Measurements from ENCODE around the gene E4F1. TPM values are rescaled to one million over a fixed set of nuclear protein-coding genes. Genes with fewer than 3 reads are reported as not detected.
"Not testable (repeated sequence)": the region's sequence is repeated elsewhere in the genome, so short reads cannot be mapped to it uniquely, and the experiment has no call there.

The E4F1 gene
- total and polyA plus RNA-seq, 2 experiments from 2014 or later = 15.5 to 19.7 TPM

DNA sequence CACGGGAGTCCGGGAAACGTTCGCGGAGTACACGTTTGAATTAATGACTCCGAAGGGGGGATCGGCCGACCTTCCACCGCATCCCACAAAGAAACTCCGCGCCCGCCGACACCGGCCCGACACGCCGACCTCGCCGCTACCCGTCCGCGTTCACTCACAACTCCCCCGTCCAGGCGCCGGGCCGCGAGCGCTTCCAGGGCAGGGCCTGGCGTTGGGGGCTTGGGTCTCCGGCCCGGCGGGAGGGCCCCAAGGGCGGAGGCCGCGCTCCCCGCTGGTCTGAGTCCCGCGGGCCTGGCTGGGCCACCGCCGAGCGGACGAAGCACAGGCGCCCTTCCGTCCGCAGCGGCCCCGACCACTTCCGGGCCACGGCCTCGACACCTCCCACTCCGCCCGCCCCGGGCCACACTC is 44.1 kb downstream of the E4F1 start:
- WGBS (ENCODE audit: low lambda C conversion rate, missing lambda C conversion rate) = 2% methylated on average over 33 of the region's 54 CpGs
- H3K79me2 ChIP-seq = peaks cover 70% of the 10 kb centered on the region
- H3K4me1 ChIP-seq (ENCODE audit: insufficient read depth) = peaks cover 15% of the 10 kb centered on the region
- H3K9me3 ChIP-seq (ENCODE audit: low read depth); H3K9me2 ChIP-seq (replicated peaks; ENCODE audit: insufficient read depth); H3K27me3 ChIP-seq; H3K36me3 ChIP-seq (replicated peaks; ENCODE audit: insufficient read depth, low read depth); DNase-seq (ENCODE audit: low spot score): not testable (repeated sequence)
- H4K20me1 ChIP-seq (ENCODE audit: insufficient read depth, poor library complexity, severe bottlenecking) = peaks cover 59% of the 10 kb centered on the region
- peak overlapping the region; percentile 56 for H2AFZ ChIP-seq
- peak overlapping the region; percentile 62 for H3K4me3 ChIP-seq
- H3K27ac ChIP-seq = peak overlapping the region; percentile 98
- H3K4me2 ChIP-seq = peak overlapping the region; percentile 96

- Histone ChIP-seq H2AFZ (peak within 1 kb of the TSS; percentile 56), H3K4me3 (peak within 1 kb of the TSS; percentile 62), H3K9me2 (replicated peaks; ENCODE audit: insufficient read depth) (no peaks in the 10 kb centered on the region), H3K9me3 (ENCODE audit: low read depth) (no peaks in the 10 kb centered on the region), H3K36me3 (replicated peaks; ENCODE audit: insufficient read depth, low read depth) (no peaks in the 10 kb centered on the region), H4K20me1 (ENCODE audit: insufficient read depth, poor library complexity, severe bottlenecking) (peaks cover 54% of the 10 kb centered on the region), H3K4me1 (ENCODE audit: insufficient read depth) (peaks cover 15% of the 10 kb centered on the region), H3K27me3 (no peaks in the 10 kb centered on the region), H3K4me2 (peak within 1 kb of the TSS; percentile 96), H3K79me2 (peaks cover 64% of the 10 kb centered on the region), H3K27ac (peak within 1 kb of the TSS; percentile 98)
- peak; percentile 98 for DNase-seq (ENCODE audit: low spot score)
- WGBS (ENCODE audit: low lambda C conversion rate, missing lambda C conversion rate) = 2% methylated on average over 57 of the region's 88 CpGs
- TF ChIP-seq EZH2phosphoT487 (IDR thresholded peaks at IDR 0.05; ENCODE audit: low read depth, severe bottlenecking, unreplicated experiment) (no peak), CTCF (IDR thresholded peaks at IDR 0.05; ENCODE audit: poor library complexity) (no peak), EZH2 (IDR thresholded peaks at IDR 0.05; ENCODE audit: borderline replicate concordance) (no peak)
These were observed 44.7 kb downstream of the E4F1 start, which contains the start of gene RNPS1 for GRCh38 chr16:2267913-2268666. TSS of gene RNPS1 (minus strand) at chr16:2268126. CDS start at chr16:2264643, 3,483 bp downstream.

- H3K4me1 ChIP-seq (ENCODE audit: insufficient read depth) = peaks cover 15% of the 10 kb centered on the region
- no peaks in the 10 kb centered on the region for H3K36me3 ChIP-seq (replicated peaks; ENCODE audit: insufficient read depth, low read depth)
- H3K79me2 ChIP-seq = peaks cover 44% of the 10 kb centered on the region
- no peak overlapping the region for H3K4me3 ChIP-seq
- DNase-seq (ENCODE audit: low spot score) = no peak
- no peak overlapping the region for H2AFZ ChIP-seq
- H3K27ac ChIP-seq = no peak overlapping the region
- H4K20me1 ChIP-seq (ENCODE audit: insufficient read depth, poor library complexity, severe bottlenecking) = peaks cover 34% of the 10 kb centered on the region
- WGBS (ENCODE audit: low lambda C conversion rate, missing lambda C conversion rate) = 91% methylated on average over 9 of the region's 9 CpGs
- no peaks in the 10 kb centered on the region for H3K9me2 ChIP-seq (replicated peaks; ENCODE audit: insufficient read depth)
- TF ChIP-seq EZH2phosphoT487 (IDR thresholded peaks at IDR 0.05; ENCODE audit: low read depth, severe bottlenecking, unreplicated experiment) (no peak), CTCF (IDR thresholded peaks at IDR 0.05; ENCODE audit: poor library complexity) (no peak), EZH2 (IDR thresholded peaks at IDR 0.05; ENCODE audit: borderline replicate concordance) (no peak)
- no peaks in the 10 kb centered on the region for H3K27me3 ChIP-seq
- no peaks in the 10 kb centered on the region for H3K9me3 ChIP-seq (ENCODE audit: low read depth)
- H3K4me2 ChIP-seq = peak overlapping the region; percentile 96
These were observed 46.7 kb downstream of the E4F1 start for GRCh38 chr16:2270070-2270462.

DNA sequence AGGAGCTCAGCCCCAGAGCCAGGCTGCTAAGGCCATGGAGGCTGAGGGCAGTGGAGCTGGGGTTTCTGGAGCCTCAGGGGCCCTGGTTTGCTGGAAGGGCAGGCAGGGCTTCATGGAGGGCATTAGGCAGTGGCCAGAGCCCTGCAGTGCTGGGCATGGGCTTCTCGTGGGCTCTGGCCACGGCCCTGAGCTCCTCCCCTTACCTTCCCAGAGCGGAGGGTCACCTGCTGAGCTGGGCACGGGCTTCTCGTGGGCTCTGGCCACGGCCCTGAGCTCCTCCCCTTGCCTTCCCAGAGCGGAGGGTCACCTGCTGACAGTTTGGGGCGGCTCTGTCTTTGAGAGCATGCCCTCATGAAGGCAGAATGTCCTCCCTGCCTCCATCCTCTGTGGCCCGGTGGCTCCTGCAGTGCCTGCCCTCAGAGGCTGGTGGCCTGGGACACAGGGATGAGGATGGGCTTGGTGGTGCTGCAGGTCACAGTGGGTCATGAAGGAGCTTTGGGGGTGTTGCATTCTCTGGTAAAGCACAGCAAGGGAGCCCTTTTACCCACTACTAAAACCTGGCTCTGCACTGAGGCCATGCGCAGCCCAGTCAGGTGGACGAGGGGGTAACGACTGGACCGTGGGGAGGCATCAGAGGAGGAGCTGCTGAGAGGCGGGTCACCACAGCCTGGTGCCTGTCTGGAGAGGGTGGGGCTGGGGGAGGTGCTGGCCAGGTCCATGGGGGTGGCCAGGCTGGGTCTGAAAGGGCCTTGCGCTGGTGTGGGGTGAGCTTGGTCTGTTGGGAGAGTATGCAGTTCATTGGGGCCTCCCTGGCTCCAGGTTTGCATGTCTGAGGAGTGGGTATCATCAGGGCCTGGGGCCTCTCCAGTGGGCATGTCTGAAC is 47.4 kb downstream of the E4F1 start:
- Histone ChIP-seq H3K9me3 (ENCODE audit: low read depth) (no peaks in the 10 kb centered on the region), H3K4me3 (no peak overlapping the region), H3K9me2 (replicated peaks; ENCODE audit: insufficient read depth) (no peaks in the 10 kb centered on the region), H3K27me3 (no peaks in the 10 kb centered on the region), H2AFZ (no peak overlapping the region), H3K4me1 (ENCODE audit: insufficient read depth) (peaks cover 15% of the 10 kb centered on the region), H4K20me1 (ENCODE audit: insufficient read depth, poor library complexity, severe bottlenecking) (peaks cover 26% of the 10 kb centered on the region), H3K4me2 (no peak overlapping the region), H3K27ac (no peak overlapping the region), H3K79me2 (peaks cover 37% of the 10 kb centered on the region), H3K36me3 (replicated peaks; ENCODE audit: insufficient read depth, low read depth) (no peaks in the 10 kb centered on the region)
- 84% methylated on average over 15 of the region's 15 CpGs for WGBS (ENCODE audit: low lambda C conversion rate, missing lambda C conversion rate)
- no peak for DNase-seq (ENCODE audit: low spot score)
- TF ChIP-seq CTCF (IDR thresholded peaks at IDR 0.05; ENCODE audit: poor library complexity) (no peak), EZH2phosphoT487 (IDR thresholded peaks at IDR 0.05; ENCODE audit: low read depth, severe bottlenecking, unreplicated experiment) (no peak), EZH2 (IDR thresholded peaks at IDR 0.05; ENCODE audit: borderline replicate concordance) (no peak)
